GM10266 (cell line): Measurements from ENCODE around the gene FZD2.

ENCODE experiments used
- DNase-seq: peaks from one replicate; pipeline ENCODE4 v3.0.0; 2012; ENCODE audit errors: extremely low spot score
- TF ChIP-seq, protein P1 (sequence below): IDR thresholded peaks from 2 replicates; pipeline ENCODE4 v1.5.1; 2012; ENCODE audit warnings: mild to moderate bottlenecking, low read depth; ENCODE audit not compliant: control insufficient read depth, insufficient read depth; ENCODE audit errors: missing control alignments

FZD2 gene

GRCh38 chr17:44599298-44600175 lies 42.3 kb downstream of the FZD2 start:
- TF ChIP-seq, protein P1, sequence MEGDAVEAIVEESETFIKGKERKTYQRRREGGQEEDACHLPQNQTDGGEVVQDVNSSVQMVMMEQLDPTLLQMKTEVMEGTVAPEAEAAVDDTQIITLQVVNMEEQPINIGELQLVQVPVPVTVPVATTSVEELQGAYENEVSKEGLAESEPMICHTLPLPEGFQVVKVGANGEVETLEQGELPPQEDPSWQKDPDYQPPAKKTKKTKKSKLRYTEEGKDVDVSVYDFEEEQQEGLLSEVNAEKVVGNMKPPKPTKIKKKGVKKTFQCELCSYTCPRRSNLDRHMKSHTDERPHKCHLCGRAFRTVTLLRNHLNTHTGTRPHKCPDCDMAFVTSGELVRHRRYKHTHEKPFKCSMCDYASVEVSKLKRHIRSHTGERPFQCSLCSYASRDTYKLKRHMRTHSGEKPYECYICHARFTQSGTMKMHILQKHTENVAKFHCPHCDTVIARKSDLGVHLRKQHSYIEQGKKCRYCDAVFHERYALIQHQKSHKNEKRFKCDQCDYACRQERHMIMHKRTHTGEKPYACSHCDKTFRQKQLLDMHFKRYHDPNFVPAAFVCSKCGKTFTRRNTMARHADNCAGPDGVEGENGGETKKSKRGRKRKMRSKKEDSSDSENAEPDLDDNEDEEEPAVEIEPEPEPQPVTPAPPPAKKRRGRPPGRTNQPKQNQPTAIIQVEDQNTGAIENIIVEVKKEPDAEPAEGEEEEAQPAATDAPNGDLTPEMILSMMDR = no peak
- no peak for DNase-seq

DNA sequence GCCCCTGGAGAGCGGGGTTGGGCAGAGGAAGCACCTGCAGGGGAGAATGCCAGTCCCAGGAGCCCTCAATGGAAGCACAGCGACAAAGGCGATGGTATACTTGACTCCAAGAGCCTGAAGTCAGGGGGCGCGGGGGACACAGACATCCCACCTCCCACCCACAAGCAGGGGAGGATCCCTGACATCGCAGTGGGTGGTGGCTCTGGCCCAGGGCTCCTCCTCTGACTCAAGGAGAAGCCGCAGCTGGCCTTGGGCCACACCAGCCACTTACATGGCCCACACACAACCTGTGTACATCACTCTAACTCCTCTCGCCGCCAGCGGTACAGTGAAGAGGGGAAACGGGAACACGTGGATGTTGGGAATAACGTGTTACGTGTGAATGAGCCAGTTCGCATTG lies 44.3 kb downstream of the FZD2 start:
- TF ChIP-seq, protein P1 = no peak
- DNase-seq = no peak

- no peak for DNase-seq
- TF ChIP-seq, protein P1 = no peak
Measured at GRCh38 chr17:44601973-44602372, 44.7 kb downstream of the FZD2 start.

DNA sequence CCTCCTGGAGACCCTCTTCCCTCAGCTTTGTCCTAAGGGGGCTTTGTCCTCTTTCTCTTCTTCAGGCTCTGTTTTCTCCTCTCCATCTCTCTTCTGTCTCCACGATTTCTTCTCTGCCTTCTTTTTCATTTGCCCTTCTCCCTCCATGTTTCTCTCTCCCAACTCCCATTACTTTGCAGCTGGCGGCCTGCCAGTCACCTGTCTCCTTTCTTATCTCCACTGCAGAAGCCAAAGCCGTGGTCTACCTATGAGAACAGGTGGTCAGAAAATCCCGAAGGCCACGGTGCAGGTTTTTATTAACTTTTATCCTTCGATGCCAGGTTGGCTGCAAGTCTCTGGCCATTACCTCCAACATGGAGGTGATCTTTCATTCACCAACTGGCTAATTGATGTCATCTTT lies 45.1 kb downstream of the FZD2 start:
- DNase-seq = no peak
- TF ChIP-seq, protein P1 = no peak

GRCh38 chr17:44602970-44603369 lies 45.7 kb downstream of the FZD2 start:
- TF ChIP-seq, protein P1 = no peak

GRCh38 chr17:44604116-44604761 lies 47.0 kb downstream of the FZD2 start:
- TF ChIP-seq, protein P1 = no peak
- DNase-seq = no peak

More at GRCh38 chr17:44602970-44603369, 45.7 kb downstream of the FZD2 start:
- DNase-seq = no peak
